Mucosa of descending colon (tissue), 3 donors: ENCODE results near the gene POU3F1. TPM values are rescaled to one million over a fixed set of nuclear protein-coding genes. Genes with fewer than 3 reads are reported as not detected.

Experiments used
- ATAC-seq: fragments of 200-7000 bp; cut with Tn5 transposase; one replicate; pipeline ENCODE4 v1.9.1; 2020; ENCODE audit warnings: mild to moderate bottlenecking, moderate library complexity
- DNase-seq, 3 donors: peaks; one replicate each; pipeline ENCODE4 v3.0.0-alpha.2; 2020
- H3K36me3 ChIP-seq: fragments of 200-600 bp; one replicate; pipeline ENCODE4 v1.8.0; 2021; ENCODE audit warnings: low read depth, mild to moderate bottlenecking
- H3K4me1 ChIP-seq: fragments of 200-600 bp; one replicate; pipeline ENCODE4 v1.8.0; 2021; ENCODE audit warnings: low read depth, mild to moderate bottlenecking
- H3K4me3 ChIP-seq: fragments of 200-600 bp; one replicate; pipeline ENCODE4 v1.8.0; 2021; ENCODE audit warnings: mild to moderate bottlenecking
- H3K9me3 ChIP-seq: fragments of 200-600 bp; one replicate; pipeline ENCODE4 v1.8.0; 2021; ENCODE audit warnings: mild to moderate bottlenecking
- intact Hi-C, 2 donors: fragments of 100-400 bp; cut with DNase I in 1 of 2; cut with micrococcal nuclease in 1 of 2; formaldehyde crosslinking; loops; one replicate each; pipeline versions ENCODE4 v1.11.0 to v1.11.1; 2022; cut with DNase I, micrococcal nuclease
- long read RNA-seq, 2 donors: library from polyadenylated mRNA; unstranded; transcript quantifications; one replicate each; pipeline ENCODE4 v2.0.0, GENCODE V29; 2019 to 2021
- total RNA-seq, 3 donors: library from RNA; stranded (reverse); fragmentation: NEBNext Ultra II Directional in 2 of 3; extraction: Animal tissue kit (Norgen Biotek cat#: 25700) in 2 of 3; gene quantifications; one replicate each; pipeline versions ENCODE4 v1.2.1 to v1.2.4, GENCODE V29; 2021 to 2023
- TF ChIP-seq, protein P1 (sequence below): fragments of 200-600 bp; IDR thresholded peaks from one replicate; pipeline ENCODE4 v1.8.0; 2022; ENCODE audit warnings: antibody characterized with exemption, mild to moderate bottlenecking
- donor health status: DM: no; HTN: no; CAD: no; lungs with moderate emphysema.
- donor health status: DM: no; HTN: no; CAD: no.
- donor health status: DM: no; HTN: yes; CAD: no.

Gene POU3F1
- not detected for total RNA-seq
- long read RNA-seq, donor 1 = 0 reads
- long read RNA-seq, donor 2 = 0 reads

DNA sequence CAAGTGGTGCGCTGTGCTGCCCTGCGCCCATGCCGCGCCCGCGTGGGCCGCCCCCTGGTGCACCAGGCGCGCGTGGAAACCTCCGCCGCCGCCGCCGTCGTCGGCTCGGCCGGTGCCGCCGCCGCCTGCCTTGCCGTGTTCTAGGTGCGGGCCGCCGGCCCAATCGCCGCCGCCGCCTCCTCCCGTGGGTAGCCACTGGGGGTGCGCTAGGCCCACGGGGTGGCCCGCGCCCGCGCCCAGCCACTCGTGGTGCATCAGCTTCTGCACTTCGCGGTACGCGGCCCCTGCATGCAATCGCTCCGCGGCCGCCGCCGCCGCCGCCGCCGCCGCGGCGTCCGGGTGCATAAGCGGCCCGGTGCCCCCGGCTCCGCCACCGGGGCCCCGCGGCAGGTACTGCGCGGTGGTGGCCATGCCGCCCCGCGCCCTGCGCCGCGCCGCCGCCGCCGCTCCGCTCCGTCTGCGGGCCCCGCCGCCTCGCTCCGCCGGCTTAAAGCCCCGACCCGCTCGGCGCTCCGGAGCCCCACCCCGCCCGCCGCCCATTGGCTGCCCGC is at the start of gene POU3F1:
POU3F1 (minus strand) TSS at position 461 of the 551 bp plus-strand sequence; CDS start at position 411, 50 bp downstream.
- Histone ChIP-seq H3K36me3 (no peaks in the 10 kb centered on the region), H3K4me1 (peaks cover 11% of the 10 kb centered on the region), H3K9me3 (no peaks in the 10 kb centered on the region), H3K4me3 (no peak within 1 kb of the TSS)
- TF ChIP-seq, protein P1, sequence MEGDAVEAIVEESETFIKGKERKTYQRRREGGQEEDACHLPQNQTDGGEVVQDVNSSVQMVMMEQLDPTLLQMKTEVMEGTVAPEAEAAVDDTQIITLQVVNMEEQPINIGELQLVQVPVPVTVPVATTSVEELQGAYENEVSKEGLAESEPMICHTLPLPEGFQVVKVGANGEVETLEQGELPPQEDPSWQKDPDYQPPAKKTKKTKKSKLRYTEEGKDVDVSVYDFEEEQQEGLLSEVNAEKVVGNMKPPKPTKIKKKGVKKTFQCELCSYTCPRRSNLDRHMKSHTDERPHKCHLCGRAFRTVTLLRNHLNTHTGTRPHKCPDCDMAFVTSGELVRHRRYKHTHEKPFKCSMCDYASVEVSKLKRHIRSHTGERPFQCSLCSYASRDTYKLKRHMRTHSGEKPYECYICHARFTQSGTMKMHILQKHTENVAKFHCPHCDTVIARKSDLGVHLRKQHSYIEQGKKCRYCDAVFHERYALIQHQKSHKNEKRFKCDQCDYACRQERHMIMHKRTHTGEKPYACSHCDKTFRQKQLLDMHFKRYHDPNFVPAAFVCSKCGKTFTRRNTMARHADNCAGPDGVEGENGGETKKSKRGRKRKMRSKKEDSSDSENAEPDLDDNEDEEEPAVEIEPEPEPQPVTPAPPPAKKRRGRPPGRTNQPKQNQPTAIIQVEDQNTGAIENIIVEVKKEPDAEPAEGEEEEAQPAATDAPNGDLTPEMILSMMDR = no peak
- ATAC-seq (no peak), DNase-seq (peak in 1 of 3 donors; percentile 52)
- intact Hi-C loops = loop anchor here in 1 of 2 donors (10.0 kb wide), 1 partner anchor 788 kb away; no protein-coding TSS in a partner anchor

- H3K4me1 ChIP-seq = peaks cover 2% of the 10 kb centered on the region
- ATAC-seq = no peak
Measured at GRCh38 chr1:38095454-38095931, 48.9 kb upstream of the POU3F1 start.

GRCh38 chr1:38094711-38095290 is 48.2 kb upstream of the POU3F1 start:
- peaks cover 2% of the 10 kb centered on the region for H3K4me1 ChIP-seq
- intact Hi-C loops = no loop called here
- TF ChIP-seq, protein P1 = no peak
- H3K9me3 ChIP-seq = no peaks in the 10 kb centered on the region
- no peak overlapping the region for H3K4me3 ChIP-seq
- DNase-seq (no peak), ATAC-seq (no peak)
- H3K36me3 ChIP-seq = no peaks in the 10 kb centered on the region

More at GRCh38 chr1:38095454-38095931, 48.9 kb upstream of the POU3F1 start:
- Histone ChIP-seq H3K9me3 (no peaks in the 10 kb centered on the region), H3K4me3 (no peak overlapping the region), H3K36me3 (no peaks in the 10 kb centered on the region)
- no peak for DNase-seq
- TF ChIP-seq, protein P1 = no peak
- intact Hi-C loops = no loop called here

DNA sequence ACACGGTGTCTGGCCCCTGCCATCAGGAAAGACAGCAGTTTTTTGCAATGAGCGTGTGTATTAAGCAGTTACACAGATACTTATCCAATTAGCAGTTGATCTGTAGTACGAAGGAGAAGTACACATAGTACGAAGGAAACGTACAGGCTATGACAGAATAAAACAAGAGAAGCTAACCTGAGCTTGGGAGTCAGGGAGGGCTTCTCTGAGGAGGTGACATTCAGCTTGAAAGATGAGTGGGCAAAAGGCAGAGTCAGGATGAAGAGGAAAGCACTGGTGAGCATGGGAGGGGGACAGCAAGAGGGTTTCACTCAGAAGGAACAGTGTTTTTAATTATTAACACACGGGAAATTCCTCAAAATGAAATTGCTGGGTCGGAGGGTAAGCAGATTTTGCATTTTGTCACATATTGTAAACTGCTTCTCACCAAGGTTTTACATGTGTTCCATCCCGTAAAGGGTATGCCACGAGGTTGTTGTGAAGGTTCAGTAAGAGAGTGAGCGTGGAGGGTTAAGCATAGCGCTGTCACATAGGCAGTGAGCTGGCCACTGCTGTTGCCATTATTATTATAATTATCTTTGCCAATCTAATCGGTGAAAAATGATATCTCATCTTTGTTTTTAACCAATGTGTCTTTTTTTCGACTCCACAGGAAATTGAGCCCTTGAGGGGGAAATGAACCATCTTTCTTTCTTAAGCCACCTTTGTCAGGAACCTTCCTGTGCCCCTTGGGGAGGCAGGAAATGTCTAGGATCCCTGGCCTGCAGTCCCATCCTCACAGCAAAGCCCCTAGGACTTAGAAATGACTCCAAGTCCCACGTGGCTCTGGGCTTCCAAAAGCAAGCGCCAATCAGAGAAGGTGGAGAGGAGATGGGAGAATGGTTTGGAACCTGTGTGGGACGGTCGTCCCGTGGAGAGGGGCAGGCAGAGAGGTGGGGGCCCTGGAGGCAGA is 47.3 kb upstream of the POU3F1 start:
- DNase-seq = no peak
- intact Hi-C loops = no loop called here
- H3K4me1 ChIP-seq = peaks cover 2% of the 10 kb centered on the region
- no peak overlapping the region for H3K4me3 ChIP-seq
- no peaks in the 10 kb centered on the region for H3K9me3 ChIP-seq
- no peak for ATAC-seq
- TF ChIP-seq, protein P1 = no peak
- H3K36me3 ChIP-seq = no peaks in the 10 kb centered on the region

GRCh38 chr1:38092256-38092655 is 45.7 kb upstream of the POU3F1 start:
- DNase-seq (no peak), ATAC-seq (no peak)
- Histone ChIP-seq H3K4me3 (no peak overlapping the region), H3K36me3 (no peaks in the 10 kb centered on the region), H3K9me3 (no peaks in the 10 kb centered on the region), H3K4me1 (peaks cover 2% of the 10 kb centered on the region)
- TF ChIP-seq, protein P1 = no peak
- intact Hi-C loops = no loop called here
